ENCODE data around the gene IDUA.

- TF ChIP-seq POLR2AphosphoS5 (IDR thresholded peaks at IDR 0.05; ENCODE audit: low read depth, low read length) = no peak
- no peak for TF ChIP-seq POLR2A (IDR thresholded peaks at IDR 0.05; ENCODE audit: low read depth, low read length)
- no peak for TF ChIP-seq SPI1 (IDR thresholded peaks at IDR 0.05; ENCODE audit: low read depth, low read length)
- no peak for TF ChIP-seq POU2F2 (IDR thresholded peaks at IDR 0.05; ENCODE audit: low read depth, low read length)
- no peak for TF ChIP-seq TAF1 (IDR thresholded peaks at IDR 0.05; ENCODE audit: low read depth, low read length)
- no peak for TF ChIP-seq PAX5 (IDR thresholded peaks at IDR 0.05; ENCODE audit: insufficient read depth, low read length, severe bottlenecking)
Measured at GRCh38 chr4:947491-947971, 39.3 kb upstream of the IDUA start.

All from GM12891 (cell line).